ENCODE measurements around the gene SCAF4. TPM values are rescaled to one million over a fixed set of nuclear protein-coding genes. Genes with fewer than 3 reads are reported as not detected.

SCAF4 gene
- total RNA-seq, 1 donor from 2014 or later, result 51.9 TPM

GRCh38 chr21:31760931-31761330 is 29.0 kb upstream of the SCAF4 start:
- H3K27me3 Mint-ChIP-seq (ENCODE audit: unreplicated experiment), result peaks cover 3% of the 10 kb centered on the region
- no peak overlapping the region for H3K27ac Mint-ChIP-seq (ENCODE audit: unreplicated experiment)
- H3K4me3 Mint-ChIP-seq (ENCODE audit: unreplicated experiment), result no peak overlapping the region
- peaks cover 1% of the 10 kb centered on the region for H3K9me3 Mint-ChIP-seq (ENCODE audit: unreplicated experiment)
- peaks cover 5% of the 10 kb centered on the region for H3K36me3 Mint-ChIP-seq (ENCODE audit: unreplicated experiment)
- TF ChIP-seq, protein P1, sequence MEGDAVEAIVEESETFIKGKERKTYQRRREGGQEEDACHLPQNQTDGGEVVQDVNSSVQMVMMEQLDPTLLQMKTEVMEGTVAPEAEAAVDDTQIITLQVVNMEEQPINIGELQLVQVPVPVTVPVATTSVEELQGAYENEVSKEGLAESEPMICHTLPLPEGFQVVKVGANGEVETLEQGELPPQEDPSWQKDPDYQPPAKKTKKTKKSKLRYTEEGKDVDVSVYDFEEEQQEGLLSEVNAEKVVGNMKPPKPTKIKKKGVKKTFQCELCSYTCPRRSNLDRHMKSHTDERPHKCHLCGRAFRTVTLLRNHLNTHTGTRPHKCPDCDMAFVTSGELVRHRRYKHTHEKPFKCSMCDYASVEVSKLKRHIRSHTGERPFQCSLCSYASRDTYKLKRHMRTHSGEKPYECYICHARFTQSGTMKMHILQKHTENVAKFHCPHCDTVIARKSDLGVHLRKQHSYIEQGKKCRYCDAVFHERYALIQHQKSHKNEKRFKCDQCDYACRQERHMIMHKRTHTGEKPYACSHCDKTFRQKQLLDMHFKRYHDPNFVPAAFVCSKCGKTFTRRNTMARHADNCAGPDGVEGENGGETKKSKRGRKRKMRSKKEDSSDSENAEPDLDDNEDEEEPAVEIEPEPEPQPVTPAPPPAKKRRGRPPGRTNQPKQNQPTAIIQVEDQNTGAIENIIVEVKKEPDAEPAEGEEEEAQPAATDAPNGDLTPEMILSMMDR (IDR thresholded peaks at IDR 0.05; ENCODE audit: partially characterized antibody, unreplicated experiment), result no peak
- no peaks in the 10 kb centered on the region for H3K4me1 Mint-ChIP-seq (ENCODE audit: low read depth, unreplicated experiment)
- no peak for DNase-seq

DNA sequence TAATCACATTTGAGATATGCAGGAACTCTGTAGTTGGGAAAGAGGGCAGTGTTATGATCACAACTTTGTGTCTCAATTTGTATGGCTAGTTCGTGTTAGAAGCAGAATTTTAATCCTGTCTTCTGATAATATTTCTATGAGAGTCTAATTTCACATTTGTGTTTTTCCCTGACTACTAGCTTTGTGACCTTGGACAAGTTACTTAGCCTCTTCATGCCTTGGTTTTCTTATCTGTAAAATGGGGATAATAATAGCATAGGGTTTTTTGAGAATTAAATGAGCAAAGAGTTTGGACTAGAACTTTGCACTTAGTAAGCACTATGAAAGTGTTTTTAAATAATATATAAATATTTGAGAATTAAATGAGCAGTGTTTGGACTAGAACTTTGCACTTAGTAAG is 24.9 kb upstream of the SCAF4 start:
- H3K27ac Mint-ChIP-seq (ENCODE audit: unreplicated experiment), result no peak overlapping the region
- H3K36me3 Mint-ChIP-seq (ENCODE audit: unreplicated experiment), result no peaks in the 10 kb centered on the region
- no peaks in the 10 kb centered on the region for H3K4me1 Mint-ChIP-seq (ENCODE audit: low read depth, unreplicated experiment)
- H3K4me3 Mint-ChIP-seq (ENCODE audit: unreplicated experiment), result no peak overlapping the region
- peaks cover 1% of the 10 kb centered on the region for H3K9me3 Mint-ChIP-seq (ENCODE audit: unreplicated experiment)
- DNase-seq, result no peak
- no peaks in the 10 kb centered on the region for H3K27me3 Mint-ChIP-seq (ENCODE audit: unreplicated experiment)
- TF ChIP-seq, protein P1 (IDR thresholded peaks at IDR 0.05; ENCODE audit: partially characterized antibody, unreplicated experiment), result no peak

DNA sequence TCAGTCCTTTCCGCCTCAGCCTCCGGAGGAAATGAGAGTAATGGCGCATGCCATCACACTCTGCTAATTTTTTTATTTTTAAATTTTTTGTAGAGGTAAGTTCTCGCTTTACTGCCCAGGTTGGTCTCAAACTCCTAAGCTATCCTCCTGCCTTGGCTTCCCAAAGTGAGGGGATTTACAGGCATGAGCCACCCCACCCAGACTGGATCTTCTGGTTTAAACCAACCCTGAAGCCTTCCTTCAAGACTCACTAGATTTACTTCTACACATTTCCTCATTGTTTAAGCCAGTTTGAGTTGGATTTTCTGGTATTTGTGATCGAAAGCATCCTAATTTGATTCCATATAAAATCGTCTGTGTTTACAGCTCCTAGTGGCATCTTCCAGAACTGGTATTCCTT is 23.1 kb upstream of the SCAF4 start:
- TF ChIP-seq, protein P1 (IDR thresholded peaks at IDR 0.05; ENCODE audit: partially characterized antibody, unreplicated experiment), result no peak
- Mint-ChIP-seq H3K36me3 (ENCODE audit: unreplicated experiment) (no peaks in the 10 kb centered on the region), H3K27ac (ENCODE audit: unreplicated experiment) (no peak overlapping the region)

DNA sequence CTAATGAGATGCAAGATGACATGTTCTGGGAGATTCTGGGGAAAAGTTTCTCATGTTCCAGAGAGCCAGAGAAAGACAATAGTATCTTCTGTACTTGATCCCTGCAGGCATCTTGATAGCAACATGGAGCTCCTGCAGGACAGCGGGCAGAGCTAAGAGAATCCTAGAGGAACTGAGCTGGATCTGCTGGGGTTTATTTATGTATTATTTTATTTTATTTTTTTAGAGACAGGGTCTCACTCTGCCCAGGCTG is 22.7 kb upstream of the SCAF4 start:
- Mint-ChIP-seq H3K27me3 (ENCODE audit: unreplicated experiment) (no peaks in the 10 kb centered on the region), H3K36me3 (ENCODE audit: unreplicated experiment) (no peaks in the 10 kb centered on the region), H3K4me1 (ENCODE audit: low read depth, unreplicated experiment) (no peaks in the 10 kb centered on the region), H3K9me3 (ENCODE audit: unreplicated experiment) (peaks cover 1% of the 10 kb centered on the region), H3K4me3 (ENCODE audit: unreplicated experiment) (no peak overlapping the region), H3K27ac (ENCODE audit: unreplicated experiment) (no peak overlapping the region)
- no peak for DNase-seq
- TF ChIP-seq, protein P1 (IDR thresholded peaks at IDR 0.05; ENCODE audit: partially characterized antibody, unreplicated experiment), result no peak

More for the DNA sequence above, 23.1 kb upstream of the SCAF4 start:
- Mint-ChIP-seq H3K4me3 (ENCODE audit: unreplicated experiment) (no peak overlapping the region), H3K4me1 (ENCODE audit: low read depth, unreplicated experiment) (no peaks in the 10 kb centered on the region), H3K27me3 (ENCODE audit: unreplicated experiment) (no peaks in the 10 kb centered on the region), H3K9me3 (ENCODE audit: unreplicated experiment) (peaks cover 1% of the 10 kb centered on the region)
- DNase-seq, result no peak

DNA sequence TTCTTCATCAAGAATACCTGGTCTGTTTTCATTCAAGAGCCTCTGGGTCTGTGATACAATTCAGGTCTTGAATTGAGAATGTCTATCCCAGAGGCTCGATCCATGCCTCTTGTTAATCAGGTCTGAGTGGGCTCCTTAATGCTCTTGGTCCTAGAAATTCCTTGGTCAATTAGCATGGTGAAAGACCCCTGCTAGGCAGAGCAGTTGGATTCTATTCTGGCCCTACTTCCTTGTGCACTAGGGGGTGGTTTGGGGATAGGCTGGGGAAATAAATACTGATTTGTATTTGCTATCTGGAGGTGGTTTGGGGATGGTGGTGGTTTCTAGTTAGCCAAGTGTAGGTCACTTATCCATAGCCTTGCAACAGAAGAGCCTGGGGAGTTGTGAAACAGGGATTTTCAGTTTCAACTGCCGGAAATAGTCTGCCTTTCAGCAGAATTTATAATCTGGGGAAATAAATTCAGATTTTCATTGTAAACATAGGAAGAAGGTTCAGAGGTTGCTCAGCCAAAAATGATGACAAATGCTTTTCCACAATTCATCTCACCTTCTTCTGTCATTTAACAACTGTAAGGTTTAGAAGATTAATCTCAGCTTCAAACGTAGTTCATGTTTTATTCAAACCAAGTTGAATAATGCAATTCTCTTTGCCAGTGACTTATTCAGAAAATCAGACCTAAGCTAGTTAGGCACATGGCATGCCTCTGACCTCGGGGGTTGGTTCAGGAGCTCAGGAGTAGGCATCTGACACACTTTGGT is 22.2 kb upstream of the SCAF4 start:
- no peak overlapping the region for H3K4me3 Mint-ChIP-seq (ENCODE audit: unreplicated experiment)
- DNase-seq, result no peak

More for the DNA sequence above, 22.2 kb upstream of the SCAF4 start:
- Mint-ChIP-seq H3K9me3 (ENCODE audit: unreplicated experiment) (peaks cover 3% of the 10 kb centered on the region), H3K27me3 (ENCODE audit: unreplicated experiment) (no peaks in the 10 kb centered on the region), H3K36me3 (ENCODE audit: unreplicated experiment) (no peaks in the 10 kb centered on the region), H3K27ac (ENCODE audit: unreplicated experiment) (no peak overlapping the region), H3K4me1 (ENCODE audit: low read depth, unreplicated experiment) (no peaks in the 10 kb centered on the region)
- TF ChIP-seq, protein P1 (IDR thresholded peaks at IDR 0.05; ENCODE audit: partially characterized antibody, unreplicated experiment), result no peak

All from glutamatergic neuron (in vitro differentiated cells).